B cell (primary cell): ENCODE data around the gene AMDHD2.

Experiments used
- CTCF ChIP-seq: fragments of 200-600 bp; IDR thresholded peaks from one replicate; pipeline ENCODE4 v1.8.0; 2022; ENCODE audit warnings: antibody characterized with exemption, mild to moderate bottlenecking
- EZH2 ChIP-seq: IDR thresholded peaks from 2 replicates; pipeline ENCODE4 v1.6.1; 2012; ENCODE audit warnings: borderline replicate concordance, low read depth, mild to moderate bottlenecking, moderate library complexity, low read length; ENCODE audit not compliant: insufficient read depth, poor library complexity, severe bottlenecking

GRCh38 chr16:2489581-2489980 is 30.6 kb upstream of the AMDHD2 start:
- TF ChIP-seq CTCF (no peak), EZH2 (no peak)
